GM06990 (cell line): ENCODE results near the gene HIVEP3.

Experiments
- DNase-seq: peaks from one replicate; pipeline ENCODE4 v3.0.0-alpha.2; 2011; ENCODE audit not compliant: insufficient read length; ENCODE audit errors: extremely low read depth
- H3K27me3 ChIP-seq: replicated peaks from 2 replicates; pipeline ENCODE4 v1.6.0; 2011; ENCODE audit warnings: low read length; ENCODE audit not compliant: control insufficient read depth, insufficient read depth
- H3K36me3 ChIP-seq: 2 replicates; pipeline ENCODE4 v1.5.1; 2011; ENCODE audit warnings: low read length; ENCODE audit not compliant: control insufficient read depth, insufficient read depth
- H3K4me3 ChIP-seq: replicated peaks from 2 replicates; pipeline ENCODE4 v1.5.1; 2011; ENCODE audit warnings: low read depth, mild to moderate bottlenecking, control low read depth, low read length
- TF ChIP-seq, protein P1 (sequence below): IDR thresholded peaks from 2 replicates; pipeline ENCODE4 v1.5.1; 2011; ENCODE audit warnings: low read length, control low read depth, mild to moderate bottlenecking, inconsistent platforms; ENCODE audit not compliant: insufficient read depth, poor library complexity, severe bottlenecking

Gene HIVEP3

DNA sequence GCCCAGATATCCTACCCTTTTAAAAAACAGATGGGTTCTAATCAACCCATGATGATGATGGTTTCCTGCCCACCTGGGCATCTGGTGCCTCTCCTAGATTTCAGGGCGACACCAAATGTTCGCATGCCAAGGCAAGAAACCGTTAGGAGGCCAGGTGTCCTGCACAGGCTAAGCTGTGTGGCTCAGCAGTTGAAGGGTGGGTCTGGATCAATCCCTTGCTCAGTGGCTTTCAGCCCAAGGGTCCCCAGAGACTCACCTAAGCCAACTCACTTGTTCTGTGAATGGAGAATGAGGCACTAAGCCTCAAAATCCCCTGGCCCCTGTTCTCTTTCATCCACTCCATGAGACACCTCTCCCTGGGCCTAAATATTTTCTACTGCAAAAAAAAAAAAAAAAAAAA, 265.1 kb downstream of the HIVEP3 start:
- H3K27me3 ChIP-seq: no peaks in the 10 kb centered on the region
- no peak for DNase-seq
- TF ChIP-seq, protein P1, sequence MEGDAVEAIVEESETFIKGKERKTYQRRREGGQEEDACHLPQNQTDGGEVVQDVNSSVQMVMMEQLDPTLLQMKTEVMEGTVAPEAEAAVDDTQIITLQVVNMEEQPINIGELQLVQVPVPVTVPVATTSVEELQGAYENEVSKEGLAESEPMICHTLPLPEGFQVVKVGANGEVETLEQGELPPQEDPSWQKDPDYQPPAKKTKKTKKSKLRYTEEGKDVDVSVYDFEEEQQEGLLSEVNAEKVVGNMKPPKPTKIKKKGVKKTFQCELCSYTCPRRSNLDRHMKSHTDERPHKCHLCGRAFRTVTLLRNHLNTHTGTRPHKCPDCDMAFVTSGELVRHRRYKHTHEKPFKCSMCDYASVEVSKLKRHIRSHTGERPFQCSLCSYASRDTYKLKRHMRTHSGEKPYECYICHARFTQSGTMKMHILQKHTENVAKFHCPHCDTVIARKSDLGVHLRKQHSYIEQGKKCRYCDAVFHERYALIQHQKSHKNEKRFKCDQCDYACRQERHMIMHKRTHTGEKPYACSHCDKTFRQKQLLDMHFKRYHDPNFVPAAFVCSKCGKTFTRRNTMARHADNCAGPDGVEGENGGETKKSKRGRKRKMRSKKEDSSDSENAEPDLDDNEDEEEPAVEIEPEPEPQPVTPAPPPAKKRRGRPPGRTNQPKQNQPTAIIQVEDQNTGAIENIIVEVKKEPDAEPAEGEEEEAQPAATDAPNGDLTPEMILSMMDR: no peak
- H3K36me3 ChIP-seq: no peaks in the 10 kb centered on the region
- no peak overlapping the region for H3K4me3 ChIP-seq

DNA sequence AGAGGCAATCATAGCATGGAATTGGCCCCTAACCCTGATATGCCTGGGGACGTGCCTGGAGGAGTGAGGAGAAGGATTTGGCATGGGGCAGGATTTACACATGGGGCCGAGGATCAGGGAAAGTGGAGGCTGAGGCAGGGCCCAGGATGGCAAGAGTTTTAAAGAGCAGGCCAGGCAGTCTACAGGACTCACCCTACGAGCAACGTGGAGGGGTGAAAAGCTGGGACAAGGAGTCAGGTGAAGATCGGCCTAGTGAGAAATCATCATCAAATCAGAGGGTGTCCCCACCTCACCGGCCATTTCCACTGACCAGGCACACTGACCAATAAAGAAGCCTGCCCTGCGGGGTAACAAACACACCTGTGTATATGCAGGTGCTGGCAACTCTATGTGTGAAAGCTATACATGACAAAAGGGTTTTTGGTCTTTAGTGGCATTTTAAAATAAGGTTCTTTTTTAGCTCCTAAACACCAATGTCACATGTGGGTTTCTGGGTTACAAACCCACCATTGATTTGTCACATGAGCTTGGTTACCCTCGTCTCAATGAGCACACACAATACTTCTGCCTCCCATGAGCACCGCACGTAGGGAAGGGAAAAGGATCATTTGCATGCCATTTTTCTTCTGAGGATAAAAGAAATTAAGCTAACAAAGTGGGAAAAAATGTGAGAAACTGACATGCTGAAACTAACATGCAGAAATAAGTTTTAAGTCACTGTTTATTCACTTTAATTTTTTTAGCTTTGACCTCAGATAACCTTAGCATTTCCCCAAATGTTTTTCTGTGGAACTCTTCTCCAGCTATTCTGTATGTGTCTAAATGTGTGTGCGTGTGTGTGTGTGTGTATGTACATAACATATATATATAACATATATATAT, 266.1 kb downstream of the HIVEP3 start:
- TF ChIP-seq, protein P1: no peak
- DNase-seq: no peak
- no peak overlapping the region for H3K4me3 ChIP-seq
- H3K27me3 ChIP-seq: no peaks in the 10 kb centered on the region
- H3K36me3 ChIP-seq: no peaks in the 10 kb centered on the region

DNA sequence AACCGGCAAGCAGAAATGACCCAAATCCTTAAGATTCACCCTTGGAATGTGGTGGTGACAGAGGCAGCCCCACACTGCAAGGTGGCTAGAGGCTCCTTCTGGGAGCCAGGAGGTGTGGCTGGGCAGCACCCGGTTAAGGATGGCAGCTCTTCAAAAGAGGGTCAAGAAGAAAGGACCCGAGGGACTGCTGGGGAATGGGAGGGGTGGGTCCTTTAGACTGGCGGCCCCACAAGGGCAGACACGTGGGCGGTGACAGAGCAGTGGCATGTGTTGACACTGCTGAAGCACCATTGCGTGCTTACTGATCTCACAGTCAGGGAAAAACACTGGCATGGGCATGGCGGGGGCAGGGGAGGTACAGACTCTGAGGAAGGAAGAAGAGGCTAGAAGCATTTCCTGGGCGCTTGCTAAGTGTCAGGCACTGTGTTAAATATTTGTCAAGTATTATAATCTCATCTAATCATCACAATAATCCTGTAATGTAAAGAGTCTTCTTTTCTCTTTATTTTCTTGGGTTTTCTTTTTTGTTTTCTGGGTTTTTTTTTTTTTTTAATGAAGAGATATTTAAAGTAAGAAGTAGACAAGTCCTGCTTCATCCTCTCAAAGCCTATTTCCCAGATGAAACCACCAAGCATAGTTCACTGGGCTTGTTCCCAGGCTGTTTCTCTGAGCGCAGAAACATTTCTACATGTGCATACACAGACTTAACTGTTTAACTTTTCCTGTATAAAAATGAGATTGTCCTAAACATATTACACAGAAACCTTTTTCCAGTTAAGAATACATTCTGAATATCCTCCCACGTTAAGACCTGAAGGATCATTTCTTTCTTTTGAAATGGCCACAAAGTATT, 268.5 kb downstream of the HIVEP3 start:
- Histone ChIP-seq H3K36me3 (no peaks in the 10 kb centered on the region), H3K27me3 (no peaks in the 10 kb centered on the region), H3K4me3 (no peak overlapping the region)
- DNase-seq: no peak
- TF ChIP-seq, protein P1: no peak

DNA sequence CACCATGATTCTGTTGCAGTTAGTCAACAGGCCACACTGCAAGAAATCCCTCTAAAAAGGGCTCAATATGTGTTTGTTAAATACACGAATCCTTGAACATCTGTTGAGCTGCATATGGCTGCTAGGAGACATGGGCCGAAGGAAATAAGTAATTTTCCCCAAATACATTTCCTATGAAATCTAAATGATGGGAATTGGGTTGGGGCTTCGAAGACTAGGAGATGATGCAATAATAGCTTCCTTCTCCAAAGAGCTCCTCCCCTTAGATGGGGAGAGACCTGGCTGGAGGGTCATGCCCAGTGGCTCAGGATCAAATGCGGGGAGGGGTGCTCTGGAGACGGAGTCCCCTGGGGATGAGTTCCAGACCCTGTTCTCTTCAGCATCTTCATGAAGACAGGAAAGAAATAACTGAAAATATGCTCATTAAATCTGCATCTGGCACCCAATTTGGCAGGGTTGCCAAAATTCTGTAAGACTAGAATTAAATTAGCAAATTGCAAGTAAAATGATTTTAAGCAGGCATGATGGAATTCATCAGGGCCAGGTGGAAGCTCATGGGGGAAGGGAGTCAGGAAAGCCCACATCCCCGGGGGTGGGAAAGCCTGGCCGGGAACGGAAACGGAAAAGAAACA, 269.2 kb downstream of the HIVEP3 start:
- TF ChIP-seq, protein P1: no peak
- no peak overlapping the region for H3K4me3 ChIP-seq
- H3K27me3 ChIP-seq: no peaks in the 10 kb centered on the region
- DNase-seq: no peak
- no peaks in the 10 kb centered on the region for H3K36me3 ChIP-seq

DNA sequence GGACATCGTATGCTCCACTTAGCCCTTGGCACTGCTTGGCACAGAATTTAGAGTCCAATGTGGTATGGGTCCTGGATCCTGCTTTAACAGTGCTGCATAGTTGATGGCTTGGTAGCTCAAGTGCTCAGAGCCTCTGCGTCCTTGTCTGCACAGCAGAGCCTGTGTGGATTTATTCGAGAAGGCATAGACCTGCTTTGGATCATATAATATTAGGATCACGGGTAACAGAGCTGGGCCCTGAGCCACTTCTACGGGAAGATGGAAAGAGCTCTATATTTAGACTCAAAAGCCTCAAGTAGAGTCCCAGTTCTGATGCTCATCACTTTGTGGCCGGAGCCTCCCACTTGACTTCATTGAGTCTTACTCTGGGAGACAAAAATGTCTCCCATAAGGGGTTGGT, 269.9 kb downstream of the HIVEP3 start:
- Histone ChIP-seq H3K27me3 (no peaks in the 10 kb centered on the region), H3K4me3 (no peak overlapping the region), H3K36me3 (no peaks in the 10 kb centered on the region)
- TF ChIP-seq, protein P1: no peak
- DNase-seq: no peak
